Keratinocyte (primary cell): ENCODE results near the gene F8.
"Not testable (repeated sequence)": the region's sequence is repeated elsewhere in the genome, so short reads cannot be mapped to it uniquely, and the experiment has no call there.

Experiments
- EZH2 ChIP-seq: IDR thresholded peaks from one replicate; pipeline ENCODE4 v1.6.1; 2012; ENCODE audit warnings: inconsistent platforms, mild to moderate bottlenecking, low read length, moderate library complexity
- TF ChIP-seq, protein P1 (sequence below), 3 experiments: IDR thresholded peaks in 1 of 3; conservative IDR thresholded peaks in 1 of 3; optimal IDR thresholded peaks in 1 of 3; 2 replicates in 2 of 3; 3 replicates in 1 of 3; pipeline versions ENCODE3 to v1.5.1; 2011; ENCODE audit warnings: low read length in 3 of 3, mild to moderate bottlenecking in 3 of 3, moderate library complexity in 2 of 3, control low read depth in 1 of 3, inconsistent platforms in 1 of 3; ENCODE audit not compliant: insufficient read depth in 2 of 3; ENCODE audit errors: extremely low read depth in 1 of 3

DNA sequence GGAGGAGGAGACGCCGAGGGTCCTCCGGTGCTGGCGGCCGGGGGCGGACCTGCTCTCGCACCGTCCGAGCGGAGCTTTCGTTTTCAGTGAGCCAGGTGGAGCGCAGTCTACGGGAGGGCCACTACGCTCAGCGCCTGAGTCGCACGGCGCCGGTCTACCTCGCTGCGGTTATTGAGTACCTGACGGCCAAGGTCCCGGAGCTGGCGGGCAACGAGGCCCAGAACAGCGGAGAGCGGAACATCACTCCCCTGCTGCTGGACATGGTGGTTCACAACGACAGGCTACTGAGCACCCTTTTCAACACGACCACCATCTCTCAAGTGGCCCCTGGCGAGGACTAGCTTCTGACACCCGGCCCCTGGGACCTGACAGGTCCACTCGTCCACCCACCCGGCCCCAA, 137.5 kb downstream of the F8 start:
- TF ChIP-seq, protein P1, sequence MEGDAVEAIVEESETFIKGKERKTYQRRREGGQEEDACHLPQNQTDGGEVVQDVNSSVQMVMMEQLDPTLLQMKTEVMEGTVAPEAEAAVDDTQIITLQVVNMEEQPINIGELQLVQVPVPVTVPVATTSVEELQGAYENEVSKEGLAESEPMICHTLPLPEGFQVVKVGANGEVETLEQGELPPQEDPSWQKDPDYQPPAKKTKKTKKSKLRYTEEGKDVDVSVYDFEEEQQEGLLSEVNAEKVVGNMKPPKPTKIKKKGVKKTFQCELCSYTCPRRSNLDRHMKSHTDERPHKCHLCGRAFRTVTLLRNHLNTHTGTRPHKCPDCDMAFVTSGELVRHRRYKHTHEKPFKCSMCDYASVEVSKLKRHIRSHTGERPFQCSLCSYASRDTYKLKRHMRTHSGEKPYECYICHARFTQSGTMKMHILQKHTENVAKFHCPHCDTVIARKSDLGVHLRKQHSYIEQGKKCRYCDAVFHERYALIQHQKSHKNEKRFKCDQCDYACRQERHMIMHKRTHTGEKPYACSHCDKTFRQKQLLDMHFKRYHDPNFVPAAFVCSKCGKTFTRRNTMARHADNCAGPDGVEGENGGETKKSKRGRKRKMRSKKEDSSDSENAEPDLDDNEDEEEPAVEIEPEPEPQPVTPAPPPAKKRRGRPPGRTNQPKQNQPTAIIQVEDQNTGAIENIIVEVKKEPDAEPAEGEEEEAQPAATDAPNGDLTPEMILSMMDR (optimal IDR thresholded peaks at IDR 0.05 in 1 of 3, IDR thresholded peaks at IDR 0.05 in 1 of 3, conservative IDR thresholded peaks at IDR 0.05 in 1 of 3; ENCODE audit: extremely low read depth in 1 of 3, insufficient read depth in 2 of 3, low read length in 3 of 3): not testable (repeated sequence)
- TF ChIP-seq EZH2: not testable (repeated sequence)
